Measurements from ENCODE around the gene EN1.

The EN1 gene

DNA sequence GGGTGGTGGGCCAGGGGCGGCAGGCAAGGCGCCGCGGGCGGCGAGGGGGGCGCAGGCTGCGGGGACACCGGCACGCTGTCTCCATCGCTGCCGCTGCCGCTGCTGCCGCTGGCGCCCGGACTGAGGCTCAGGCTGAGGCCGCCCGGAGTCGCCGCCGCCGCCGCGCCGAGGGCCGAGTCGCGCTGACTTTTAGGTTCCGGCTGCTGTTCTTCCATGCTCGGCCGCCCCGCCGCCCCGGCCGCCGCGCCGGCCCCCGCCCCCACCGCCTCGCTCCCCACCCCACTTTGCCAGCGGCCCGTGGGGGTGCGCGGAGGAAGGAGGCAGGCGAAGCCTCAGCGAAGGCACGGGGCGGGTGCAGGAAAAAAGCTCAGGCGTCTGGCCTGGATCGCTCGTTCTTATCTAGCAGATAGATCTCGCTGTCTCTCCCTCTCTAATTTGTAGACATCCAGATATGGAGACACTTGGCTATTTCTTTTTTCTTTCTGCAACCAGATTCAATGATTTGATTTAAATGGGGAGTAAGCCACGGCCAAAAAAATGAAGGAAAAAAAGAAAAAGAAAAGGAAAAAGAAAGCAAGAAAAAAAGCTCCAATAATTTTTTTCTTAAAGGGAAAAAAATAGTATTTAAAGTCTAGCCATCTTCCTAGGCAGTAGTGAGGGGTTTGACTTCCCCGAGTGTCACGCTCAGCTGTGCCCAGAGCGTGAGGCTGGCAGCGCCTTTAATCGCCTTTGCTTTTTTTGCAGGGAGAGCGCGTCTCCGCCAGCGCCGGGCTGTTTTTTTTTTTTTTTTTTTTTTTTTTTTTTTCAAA, at the start of gene EN1:
TSS of gene EN1 (minus strand) at position 696 of the 809 bp plus-strand sequence. CDS start at position 215, 481 bp downstream.
- DNase-seq, result no peak

- DNase-seq, result no peak
Observed at GRCh38 chr2:118893100-118893499, 45.7 kb upstream of the EN1 start.

DNA sequence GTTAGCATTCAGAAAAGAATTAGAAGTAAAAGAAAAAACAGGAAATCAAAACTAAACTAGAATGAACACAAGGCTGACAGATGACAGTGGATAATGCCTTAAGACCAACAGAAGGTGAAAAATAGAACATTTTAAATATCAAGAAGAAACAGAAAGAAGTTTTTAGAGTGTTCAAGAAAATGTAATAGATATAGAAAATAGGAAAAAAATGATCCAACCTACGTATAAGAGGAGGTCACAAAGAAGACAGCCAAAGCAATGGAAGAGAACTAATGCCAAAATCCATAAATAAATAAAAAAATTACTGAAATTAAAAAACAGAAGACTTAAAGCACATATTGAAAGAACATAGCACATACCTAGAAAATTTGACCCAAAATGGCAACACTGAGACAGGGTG, 42.5 kb upstream of the EN1 start:
- DNase-seq, result no peak

- DNase-seq, result no peak
Observed at GRCh38 chr2:118883792-118884191, 36.3 kb upstream of the EN1 start.

DNA sequence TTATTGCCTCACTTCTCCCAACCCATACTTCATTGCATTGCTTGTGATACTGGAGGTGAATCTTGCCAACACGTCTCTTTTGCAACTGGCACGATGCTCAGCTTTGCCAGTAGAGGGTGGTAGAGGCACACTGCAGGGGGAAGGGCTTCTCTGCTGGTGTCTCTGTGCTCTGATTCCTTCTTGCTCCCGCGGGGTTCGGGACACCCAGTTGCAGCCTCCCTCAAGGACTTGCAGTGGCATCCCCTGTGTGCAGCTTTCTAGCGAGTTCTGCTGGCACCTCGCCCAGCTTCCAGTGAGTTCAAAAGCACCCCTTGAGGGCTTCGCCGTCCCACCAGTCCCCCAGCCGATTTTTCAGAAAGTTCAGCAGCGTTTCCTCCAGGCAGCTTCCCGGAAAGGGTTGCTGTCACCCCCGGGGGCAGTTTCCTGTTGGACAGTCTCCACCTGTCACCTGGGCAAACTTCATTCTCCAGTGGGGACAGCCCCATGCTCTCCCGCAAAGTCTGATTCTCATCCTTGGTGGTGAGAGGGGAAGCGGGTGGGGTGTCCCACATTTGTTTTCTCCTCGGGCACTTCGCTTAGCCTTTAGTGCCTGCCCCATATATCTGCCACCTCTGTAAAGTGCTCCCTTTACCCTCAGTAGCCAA, 35.4 kb upstream of the EN1 start:
- peak; percentile 74 for DNase-seq

DNA sequence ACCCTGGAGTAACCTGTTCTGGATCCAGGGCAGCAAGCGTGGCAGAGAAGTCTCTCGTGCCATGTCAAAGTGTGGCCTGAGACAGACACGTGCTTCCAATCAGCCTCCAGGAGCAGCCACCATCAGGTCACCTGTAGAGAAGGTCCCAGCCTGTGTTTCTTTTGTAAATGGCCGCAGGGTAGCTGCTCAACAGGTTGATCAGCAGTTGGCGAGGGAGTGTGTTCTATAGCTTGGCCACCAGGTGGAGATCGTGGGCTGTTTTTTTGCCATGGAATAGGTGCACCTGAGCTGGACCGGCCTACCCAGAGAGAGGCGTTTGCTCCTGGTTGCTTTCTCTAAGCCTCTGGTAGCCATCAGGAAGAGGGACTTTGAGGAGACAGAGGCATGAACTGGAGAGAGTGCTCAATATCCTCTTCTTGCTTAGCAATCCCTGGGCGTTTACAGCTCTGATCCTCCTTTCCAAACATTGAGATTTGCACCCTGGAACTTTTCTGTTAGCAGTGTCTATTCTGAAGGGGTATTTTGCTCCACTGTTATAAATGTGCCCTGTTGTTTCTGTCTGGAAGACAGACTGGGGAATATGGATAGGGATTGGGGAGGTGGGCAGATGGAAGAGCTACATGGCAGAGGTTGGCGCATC, 34.2 kb upstream of the EN1 start:
- DNase-seq, result no peak

DNA sequence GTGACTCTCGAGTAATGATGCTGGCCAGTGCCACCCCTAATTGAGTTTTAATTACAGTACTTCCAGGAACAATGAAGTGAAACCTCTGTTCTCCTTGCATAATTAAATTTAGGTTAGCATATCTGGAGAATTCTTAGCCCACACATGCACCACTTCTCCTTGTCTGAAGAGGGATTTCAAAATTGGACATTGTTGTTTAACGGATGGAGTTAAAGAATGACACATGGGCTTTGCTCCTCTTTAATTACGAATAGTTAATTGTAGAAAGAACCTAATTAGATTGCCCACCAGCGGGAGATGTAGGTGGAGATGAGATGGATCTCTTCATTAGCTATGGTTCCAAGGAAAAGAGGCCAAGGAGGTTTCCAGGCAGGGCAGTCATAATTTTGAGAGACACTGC, 33.1 kb upstream of the EN1 start:
- DNase-seq, result peak; percentile 71

DNA sequence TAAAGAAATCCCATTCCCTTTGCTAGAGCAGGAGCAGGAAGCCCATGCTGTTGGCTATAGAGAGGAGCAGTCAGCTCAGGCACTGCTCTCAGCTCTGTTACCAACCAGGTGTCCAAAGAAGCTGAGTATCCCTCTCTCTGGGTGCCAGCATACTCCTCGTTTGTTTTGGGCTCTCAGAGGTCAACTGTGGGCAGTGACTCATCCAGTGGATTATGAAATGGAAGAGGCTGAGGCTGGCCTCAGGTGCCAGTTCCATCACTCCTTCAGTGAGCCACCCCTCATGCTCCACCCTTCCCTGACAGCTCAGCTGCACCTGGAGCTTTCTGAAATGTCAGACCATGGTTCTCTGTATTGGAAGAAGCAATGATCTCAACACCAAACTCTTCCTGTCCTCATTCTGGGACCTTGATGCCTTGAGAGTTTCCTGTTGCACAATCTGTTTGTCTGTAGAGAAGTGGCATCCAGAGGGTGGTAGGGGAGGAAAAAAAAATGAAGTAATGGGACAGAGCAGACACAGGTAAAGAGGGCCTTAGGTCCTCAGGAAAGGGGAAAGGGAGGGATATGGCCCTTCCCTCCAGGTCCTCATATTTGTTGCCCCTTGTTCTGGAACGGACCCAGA, 31.2 kb upstream of the EN1 start:
- DNase-seq, result peak; percentile 74

DNA sequence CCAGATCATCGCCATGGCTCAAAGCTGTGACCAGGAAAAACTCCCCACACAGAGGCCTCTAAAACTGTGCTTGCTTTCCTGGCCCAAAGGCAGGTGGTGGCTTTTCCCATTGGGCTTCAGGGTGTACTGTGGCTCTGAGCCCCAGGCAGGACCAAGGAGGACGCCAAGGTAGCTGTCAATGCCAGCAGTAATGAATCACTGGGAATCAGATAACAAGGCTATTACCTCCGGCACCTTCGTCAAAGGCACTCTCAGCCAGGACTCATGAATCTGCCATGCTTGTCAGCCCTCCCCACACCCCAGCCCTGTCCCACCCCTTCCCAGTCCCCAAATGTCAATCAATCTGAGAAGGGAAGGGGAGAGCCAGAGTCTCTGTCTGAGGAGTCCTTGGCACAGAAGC, 27.9 kb upstream of the EN1 start:
- no peak for DNase-seq

DNA sequence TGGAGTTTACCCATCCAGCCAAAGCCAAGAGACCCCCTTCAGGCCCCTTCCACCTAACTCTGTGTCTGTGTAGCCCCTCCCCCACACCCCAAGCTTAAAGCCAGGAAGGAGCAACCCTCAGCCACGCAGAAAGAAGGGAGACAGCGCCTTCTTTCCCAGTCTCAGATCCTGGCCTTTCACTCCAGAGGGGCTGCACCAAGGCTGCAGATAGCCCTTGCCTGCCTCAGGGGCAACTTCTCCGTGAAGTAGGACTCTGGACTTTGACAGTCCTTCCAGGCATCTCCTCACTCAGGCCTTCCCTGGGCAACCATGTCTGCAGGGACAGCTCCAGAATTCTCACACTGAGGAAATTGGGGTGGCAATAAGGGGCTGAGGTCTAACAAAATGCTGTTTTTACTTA, 26.9 kb upstream of the EN1 start:
- no peak for DNase-seq

GRCh38 chr2:118865106-118865505, 17.7 kb upstream of the EN1 start:
- peak; percentile 39 for DNase-seq

- DNase-seq, result no peak
Observed at GRCh38 chr2:118864207-118864606, 16.8 kb upstream of the EN1 start.

- DNase-seq, result no peak
Observed at GRCh38 chr2:118861731-118862130, 14.3 kb upstream of the EN1 start.

- no peak for DNase-seq
Observed at GRCh38 chr2:118861242-118861641, 13.8 kb upstream of the EN1 start.

DNA sequence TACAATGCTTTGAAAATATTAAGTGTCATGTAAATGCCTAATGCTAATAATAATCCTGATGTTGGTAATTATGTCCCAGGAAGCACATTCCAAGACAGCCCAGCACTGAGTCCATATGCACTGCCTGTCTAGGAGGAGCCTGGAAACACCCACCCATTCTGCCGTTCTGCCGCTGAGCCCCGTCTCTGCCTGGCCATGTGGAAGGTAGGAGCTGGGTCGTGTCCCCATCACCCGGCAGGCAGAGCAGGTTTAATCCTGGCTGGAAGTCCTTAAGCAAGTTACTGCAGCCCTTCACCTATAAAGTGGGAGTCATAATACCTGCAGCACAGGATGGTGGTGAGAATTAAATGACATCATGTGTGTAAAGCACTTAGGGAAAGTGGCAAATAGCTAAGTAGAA, 13.1 kb upstream of the EN1 start:
- DNase-seq, result no peak

DNA sequence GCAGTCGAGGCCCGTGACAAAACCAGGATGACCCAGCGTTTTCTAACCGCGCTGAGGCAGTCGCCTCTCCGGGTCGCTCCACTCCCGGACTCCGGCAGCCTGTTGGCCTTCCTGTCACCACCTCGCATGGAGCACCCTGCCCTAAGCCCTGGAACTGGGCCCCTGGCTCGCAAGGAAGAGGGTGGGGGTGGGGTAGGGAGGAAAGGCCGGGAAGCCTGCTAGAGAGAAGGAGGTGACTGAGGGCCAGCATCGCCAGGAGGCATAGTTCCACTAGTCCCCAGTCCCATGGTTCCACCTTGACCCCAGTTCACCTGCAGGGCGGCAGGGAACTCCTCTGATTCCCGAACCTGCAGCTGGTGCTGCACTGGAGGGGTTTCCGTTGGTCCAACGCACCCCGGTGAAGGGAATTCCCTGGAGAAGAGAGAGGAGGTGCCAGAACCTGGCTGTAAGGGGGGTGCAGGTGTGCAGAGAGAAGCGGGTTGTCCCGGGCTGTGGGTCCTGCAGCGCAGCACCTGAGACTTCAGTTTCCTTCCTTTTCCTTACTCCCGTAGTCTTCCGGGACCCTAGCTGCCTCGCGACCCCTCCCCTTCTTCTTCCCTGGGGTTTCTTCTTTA, 11.8 kb upstream of the EN1 start:
- no peak for DNase-seq

- no peak for DNase-seq
Observed at GRCh38 chr2:118858485-118859156, 11.2 kb upstream of the EN1 start.

GRCh38 chr2:118857677-118858484, 10.4 kb upstream of the EN1 start:
- DNase-seq, result no peak

DNA sequence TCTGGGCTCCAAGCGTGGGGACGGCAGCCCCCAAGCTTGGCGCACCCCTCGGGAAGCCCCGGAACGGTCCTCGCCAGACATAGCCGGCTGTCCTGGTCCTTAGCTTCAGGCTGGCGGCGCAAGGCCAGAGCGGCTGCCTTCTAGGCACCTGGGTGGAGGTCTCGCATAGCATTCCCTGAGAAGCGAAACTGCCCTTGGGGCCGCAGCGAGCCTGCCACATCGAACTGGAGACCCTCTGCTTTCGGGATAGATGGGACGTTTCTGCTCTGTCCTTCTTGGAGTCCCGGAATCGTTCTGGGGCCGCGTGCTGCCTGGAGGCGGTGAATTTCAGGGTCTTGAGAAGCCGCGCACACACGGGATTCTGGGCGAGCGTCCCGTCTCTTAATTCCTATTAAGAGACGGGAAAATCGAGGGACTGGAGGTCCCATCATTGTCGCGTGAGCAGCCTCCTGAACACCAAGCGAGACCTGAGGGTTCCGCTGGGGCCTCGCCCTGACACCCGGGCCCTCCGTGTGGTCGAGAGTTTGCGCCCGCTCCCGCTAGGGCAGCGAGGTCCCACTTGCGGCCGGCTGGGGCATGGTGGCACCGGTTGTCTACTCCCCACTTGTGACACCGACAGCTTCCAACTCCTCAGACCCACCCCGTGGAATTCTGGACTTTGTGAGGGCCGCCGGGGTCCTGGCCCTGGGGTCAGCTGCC, 9.7 kb upstream of the EN1 start:
- no peak for DNase-seq

DNA sequence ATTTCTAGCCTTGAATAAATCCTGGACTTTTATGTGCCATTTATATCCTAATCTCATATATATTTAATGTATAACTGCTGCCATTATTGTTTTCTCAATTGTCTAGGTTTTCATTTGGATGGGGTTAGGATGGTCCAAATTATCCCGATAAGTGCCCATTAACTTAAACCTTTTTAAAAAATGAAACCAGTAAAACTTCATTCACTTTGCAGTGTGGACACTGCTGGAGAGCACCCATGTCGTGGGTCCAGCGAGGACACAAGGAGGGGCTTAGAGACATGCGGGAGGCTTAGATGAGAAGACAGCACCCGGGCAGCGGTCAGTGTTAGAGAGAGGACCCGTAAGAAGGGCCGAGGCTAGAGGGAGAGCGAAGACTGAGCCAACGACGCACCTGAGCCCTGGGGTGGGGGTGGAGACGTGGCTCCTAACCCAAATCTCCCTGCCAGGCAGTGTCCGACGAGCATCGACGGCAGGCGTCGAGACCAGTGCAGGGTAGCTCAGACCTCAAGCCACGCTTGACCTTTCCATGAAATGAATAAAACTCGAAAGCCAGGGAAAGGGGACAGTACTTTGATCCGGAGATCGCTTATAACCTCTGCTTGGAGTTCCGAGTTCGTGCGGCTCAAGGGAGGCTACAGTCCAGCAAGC, 9.0 kb upstream of the EN1 start:
- no peak for DNase-seq

Measured in MV-4-11 (cell line).